Natural killer cell treated with Interleukin-12 subunit alpha and Interleukin-12 subunit beta and Interleukin-15 and Interleukin-18, amount 100 ng/mL, for 72 hours (primary cell): Measurements from ENCODE around the gene ZNF341. TPM values are rescaled to one million over a fixed set of nuclear protein-coding genes. Genes with fewer than 3 reads are reported as not detected.
"Not testable (repeated sequence)": the region's sequence is repeated elsewhere in the genome, so short reads cannot be mapped to it uniquely, and the experiment has no call there.

ENCODE experiments used
- ATAC-seq, 2 donors: fragments of 150-1000 bp; cut with Tn5 transposase in 1 of 2; sonication (Bioruptor Pico), chemical (Tn5 transposase) in 1 of 2; 2 replicates each; pipeline ENCODE4 v1.10.0; 2021
- DNase-seq: peaks from one replicate; pipeline ENCODE4 v3.0.0; 2022; ENCODE audit warnings: low spot score
- H3K27ac Mint-ChIP-seq, 2 donors: 1 replicate in 1 of 2; 2 replicates in 1 of 2; pipeline ENCODE4 v1.8.0; 2022; ENCODE audit warnings: mixed read lengths in 2 of 2, mild to moderate bottlenecking in 1 of 2, moderate library complexity in 1 of 2
- H3K27me3 Mint-ChIP-seq, 2 donors: 1 replicate in 1 of 2; 2 replicates in 1 of 2; pipeline ENCODE4 v1.8.0; 2022; ENCODE audit warnings: mixed read lengths in 2 of 2
- H3K36me3 Mint-ChIP-seq: one replicate; pipeline ENCODE4 v1.8.0; 2022; ENCODE audit warnings: mixed read lengths
- H3K4me1 Mint-ChIP-seq, 2 donors: 1 replicate in 1 of 2; 2 replicates in 1 of 2; pipeline ENCODE4 v1.8.0; 2022; ENCODE audit warnings: low read depth in 2 of 2, mixed read lengths in 2 of 2, mild to moderate bottlenecking in 1 of 2
- H3K4me3 Mint-ChIP-seq: one replicate; pipeline ENCODE4 v1.8.0; 2022; ENCODE audit warnings: mixed read lengths
- H3K9me3 Mint-ChIP-seq: 2 replicates; pipeline ENCODE4 v1.8.0; 2022; ENCODE audit warnings: mixed read lengths
- total RNA-seq, 2 donors: library from RNA; stranded (reverse); gene quantifications; one replicate each; pipeline ENCODE4 v1.2.3, GENCODE V29; 2022

The ZNF341 gene
- total RNA-seq, 2 donors from 2014 or later = 4.6 to 8.9 TPM

GRCh38 chr20:33791959-33792597 lies 60.3 kb downstream of the ZNF341 start:
- DNase-seq (no peak), ATAC-seq (peak; percentile 57 to 59)
- Mint-ChIP-seq H3K4me3 (no peak overlapping the region), H3K4me1 (peaks cover 4 to 15% of the 10 kb centered on the region in 2 donors), H3K36me3 (no peaks in the 10 kb centered on the region), H3K27ac (no peak overlapping the region), H3K27me3 (no peaks in the 10 kb centered on the region), H3K9me3 (no peaks in the 10 kb centered on the region)

DNA sequence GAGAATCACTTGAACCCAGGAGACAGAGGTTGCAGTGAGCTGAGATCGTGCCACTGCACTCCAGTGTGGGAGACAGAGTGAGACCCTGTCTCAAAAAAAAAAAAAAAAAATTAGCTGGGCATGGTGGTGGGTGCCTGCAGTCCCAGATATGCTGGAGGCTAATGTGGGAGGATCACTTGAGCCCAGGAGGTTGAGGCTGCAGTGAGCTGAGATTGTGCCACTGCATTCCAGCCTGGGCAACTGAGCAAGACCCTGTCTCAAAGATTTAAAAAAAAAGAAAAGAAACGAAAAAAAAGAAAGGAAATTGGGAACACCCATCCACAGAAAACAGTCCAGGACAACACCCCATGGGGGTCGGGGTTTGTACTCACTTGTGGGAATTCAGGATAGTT lies 60.8 kb downstream of the ZNF341 start:
- DNase-seq, ATAC-seq, H3K36me3 Mint-ChIP-seq, H3K27ac Mint-ChIP-seq, H3K9me3 Mint-ChIP-seq, H3K4me3 Mint-ChIP-seq, H3K27me3 Mint-ChIP-seq: not testable (repeated sequence)
- H3K4me1 Mint-ChIP-seq = peaks cover 0 to 12% of the 10 kb centered on the region in 2 donors

DNA sequence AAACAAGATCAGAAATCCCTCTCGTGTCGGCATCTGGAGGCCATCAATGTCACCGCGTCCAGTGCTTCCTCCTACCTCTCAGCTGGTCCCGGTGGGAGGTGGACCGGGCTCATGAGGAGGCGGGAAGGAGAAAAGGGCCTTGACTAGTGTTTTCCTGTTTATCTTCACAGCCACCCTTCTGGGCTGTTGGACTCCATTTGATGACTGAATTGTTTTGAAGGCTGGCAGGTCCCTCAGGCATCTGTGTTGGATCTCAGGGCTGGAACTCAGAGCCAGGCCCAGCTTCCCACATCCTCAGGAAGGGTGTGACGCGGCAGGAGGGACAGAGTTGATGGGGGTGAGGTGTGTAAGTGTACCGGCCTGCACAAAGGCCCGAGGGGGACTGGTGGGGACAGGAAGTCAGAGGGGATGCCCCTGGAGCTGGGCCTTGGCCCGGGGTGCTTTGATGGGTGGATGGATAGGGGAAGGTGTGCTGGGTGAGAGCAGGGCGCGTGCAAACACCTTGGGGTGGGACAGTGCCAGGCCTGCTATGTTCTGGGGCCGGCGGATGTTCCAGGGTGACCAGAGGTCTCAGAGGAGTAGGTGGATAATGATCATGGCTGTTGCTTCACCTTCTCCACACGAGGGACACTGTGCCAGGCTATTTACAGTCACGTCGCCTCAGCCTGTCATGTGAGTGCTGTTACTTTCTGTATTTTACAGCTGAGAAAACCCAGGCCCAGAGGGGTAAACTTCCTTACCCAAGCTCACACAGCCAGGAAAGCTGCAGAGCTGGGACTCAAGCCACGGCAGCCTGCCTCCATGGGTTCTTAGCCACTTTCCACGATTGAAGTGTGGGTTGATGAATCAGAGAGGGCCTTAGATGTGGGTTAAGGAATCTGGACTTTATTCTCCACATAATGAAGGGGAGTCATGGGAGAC lies 61.5 kb downstream of the ZNF341 start:
- ATAC-seq = no peak
- Mint-ChIP-seq H3K4me1 (peaks cover 0 to 9% of the 10 kb centered on the region in 2 donors), H3K9me3 (no peaks in the 10 kb centered on the region), H3K27me3 (no peaks in the 10 kb centered on the region), H3K27ac (no peak overlapping the region), H3K4me3 (no peak overlapping the region), H3K36me3 (no peaks in the 10 kb centered on the region)
- no peak for DNase-seq

DNA sequence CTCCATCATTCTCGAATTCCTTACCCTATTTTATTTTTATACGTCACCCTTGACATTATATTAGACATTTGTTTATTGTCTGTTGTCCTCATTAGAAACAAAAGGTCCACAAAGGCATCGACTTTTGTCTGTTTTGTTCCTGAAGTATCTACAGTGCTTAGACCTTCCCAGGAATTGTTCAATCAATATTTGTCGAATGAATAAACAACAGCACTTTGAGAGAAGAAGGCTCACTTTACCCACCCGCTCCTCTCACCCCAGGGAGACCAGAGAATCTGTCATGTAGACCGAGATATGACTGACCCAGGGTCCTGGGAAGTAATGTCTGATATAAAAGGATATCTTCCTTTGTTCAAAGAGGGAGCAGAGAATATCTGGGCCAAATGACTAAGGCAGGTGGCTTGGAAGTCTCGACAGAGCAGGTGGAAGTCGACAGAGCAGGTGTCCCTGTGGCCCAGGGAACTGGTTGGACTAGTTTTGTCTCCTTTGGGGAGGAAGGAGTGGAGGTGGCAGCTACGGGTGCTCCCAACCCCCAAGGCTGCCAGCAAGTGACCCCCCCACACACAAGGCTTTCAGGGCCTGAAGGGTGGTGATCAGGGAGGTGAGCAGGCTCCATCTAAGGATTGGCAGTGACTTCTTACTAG lies 64.6 kb downstream of the ZNF341 start:
- DNase-seq = no peak
- Mint-ChIP-seq H3K36me3 (no peaks in the 10 kb centered on the region), H3K4me3 (no peak overlapping the region), H3K4me1 (peaks cover 0 to 7% of the 10 kb centered on the region in 2 donors), H3K27ac (no peak overlapping the region), H3K9me3 (no peaks in the 10 kb centered on the region), H3K27me3 (no peaks in the 10 kb centered on the region)
- no peak for ATAC-seq

DNA sequence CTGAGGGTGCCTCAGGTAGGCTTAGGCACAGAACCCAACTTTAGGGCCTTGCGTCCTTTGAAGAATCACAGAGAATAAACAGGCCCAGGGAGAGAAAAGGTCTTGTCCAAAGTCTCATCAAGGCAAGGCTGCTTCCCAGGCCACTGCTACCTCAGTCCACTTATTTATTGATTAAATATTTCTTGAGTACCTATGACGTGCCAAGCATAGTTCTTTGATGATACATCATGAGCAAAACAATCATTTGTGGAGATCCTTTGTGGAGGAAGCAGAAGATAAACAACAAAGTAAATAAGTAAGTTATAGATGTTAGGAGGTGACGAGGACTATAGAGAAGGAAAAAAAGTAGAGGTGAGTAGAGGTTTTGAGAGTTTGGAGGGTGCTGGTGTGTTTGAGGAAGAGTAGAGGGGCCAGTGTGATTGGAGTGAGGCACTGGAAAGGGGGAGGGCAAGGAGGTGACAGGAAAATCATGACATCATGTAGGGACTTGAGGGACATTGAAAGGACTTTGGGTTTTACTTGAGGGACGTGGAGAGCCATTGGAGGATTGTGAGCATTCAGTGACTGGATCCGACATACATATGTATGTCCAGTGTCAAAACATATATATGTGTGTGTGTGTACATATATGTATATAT lies 65.2 kb downstream of the ZNF341 start:
- Mint-ChIP-seq H3K27me3 (no peaks in the 10 kb centered on the region), H3K27ac (no peak overlapping the region), H3K4me1 (peaks cover 0 to 7% of the 10 kb centered on the region in 2 donors), H3K4me3 (no peak overlapping the region), H3K36me3 (no peaks in the 10 kb centered on the region), H3K9me3 (no peaks in the 10 kb centered on the region)
- ATAC-seq = no peak
- DNase-seq = no peak

DNA sequence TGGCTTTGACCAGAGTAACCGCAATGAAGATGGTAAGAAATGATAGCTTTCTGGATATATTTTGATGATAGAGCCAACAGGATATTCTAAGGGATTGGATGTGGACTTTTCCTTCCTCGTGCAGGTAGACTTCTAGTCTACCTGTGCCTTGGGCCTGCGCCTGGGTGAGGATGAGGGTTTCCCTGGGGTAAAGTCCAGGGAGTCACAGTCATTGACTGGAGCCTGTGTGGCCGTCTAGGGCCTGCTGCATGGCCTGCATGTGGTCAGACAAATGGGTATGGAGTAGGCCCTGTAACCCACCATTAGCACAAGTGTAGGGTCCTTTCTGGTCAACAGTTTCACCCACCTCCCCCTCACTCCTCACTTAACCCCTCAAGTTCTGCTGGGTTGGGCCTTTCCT lies 66.6 kb downstream of the ZNF341 start:
- Mint-ChIP-seq H3K4me1 (peaks cover 0 to 2% of the 10 kb centered on the region in 2 donors), H3K27ac (no peak overlapping the region), H3K27me3 (no peaks in the 10 kb centered on the region), H3K9me3 (no peaks in the 10 kb centered on the region), H3K36me3 (no peaks in the 10 kb centered on the region), H3K4me3 (no peak overlapping the region)
- ATAC-seq (peak in 1 of 2 donors; percentile 24), DNase-seq (no peak)

DNA sequence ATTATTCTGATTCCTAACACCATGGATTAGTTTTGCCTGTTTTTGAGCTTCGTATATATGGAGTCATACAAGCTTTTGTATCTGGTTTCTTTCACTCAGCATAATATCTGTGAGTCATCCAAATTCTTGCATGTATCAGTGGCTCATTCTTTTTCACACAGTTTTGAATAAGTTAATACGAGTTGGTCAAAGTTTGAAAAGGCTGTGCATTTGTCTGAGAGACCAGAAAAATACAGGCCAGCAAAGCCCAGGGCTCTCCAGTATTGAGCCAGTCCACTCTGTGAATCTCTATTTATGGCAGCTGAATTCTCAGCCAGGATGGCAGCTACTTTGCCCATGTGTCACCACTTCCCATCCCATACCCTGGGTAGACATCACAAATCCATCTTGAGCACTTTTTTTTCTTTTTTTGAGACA lies 72.1 kb downstream of the ZNF341 start:
- H3K9me3 Mint-ChIP-seq = no peaks in the 10 kb centered on the region
- DNase-seq (no peak), ATAC-seq (no peak)
- H3K27ac Mint-ChIP-seq = no peak overlapping the region
- H3K4me3 Mint-ChIP-seq = no peak overlapping the region
- H3K4me1 Mint-ChIP-seq = no peaks in the 10 kb centered on the region
- peaks cover 0 to 5% of the 10 kb centered on the region in 2 donors for H3K27me3 Mint-ChIP-seq
- H3K36me3 Mint-ChIP-seq = no peaks in the 10 kb centered on the region

GRCh38 chr20:33808388-33808787 lies 76.6 kb downstream of the ZNF341 start:
- ATAC-seq (no peak), DNase-seq (no peak)
- H3K27ac Mint-ChIP-seq = no peak overlapping the region
- H3K4me1 Mint-ChIP-seq = peaks cover 16 to 18% of the 10 kb centered on the region in 2 donors
- H3K36me3 Mint-ChIP-seq = peaks cover 8% of the 10 kb centered on the region
- peaks cover 0 to 5% of the 10 kb centered on the region in 2 donors for H3K27me3 Mint-ChIP-seq
- H3K9me3 Mint-ChIP-seq = no peaks in the 10 kb centered on the region
- H3K4me3 Mint-ChIP-seq = no peak overlapping the region

DNA sequence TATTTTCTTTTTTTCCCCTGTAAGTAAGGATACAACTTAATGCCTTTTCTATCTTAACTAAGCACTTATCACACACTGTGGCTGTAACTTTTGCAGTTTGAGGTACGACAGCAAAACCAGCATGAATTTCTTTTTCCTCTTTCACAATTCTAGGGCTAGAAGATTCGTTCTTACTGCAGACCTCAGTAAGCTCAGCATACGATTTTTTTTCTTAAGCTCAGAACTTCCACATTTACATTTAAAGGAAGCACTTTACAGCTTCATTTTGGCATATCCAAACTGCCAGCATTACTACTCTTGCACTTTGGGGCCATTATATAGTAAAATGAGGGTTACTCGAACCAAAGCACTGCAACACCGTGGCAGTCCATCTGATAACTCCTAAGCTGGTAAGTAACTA lies 78.5 kb downstream of the ZNF341 start:
- ATAC-seq (no peak), DNase-seq (no peak)
- no peak overlapping the region for H3K4me3 Mint-ChIP-seq
- peaks cover 0 to 5% of the 10 kb centered on the region in 2 donors for H3K27me3 Mint-ChIP-seq
- no peaks in the 10 kb centered on the region for H3K9me3 Mint-ChIP-seq
- peaks cover 33 to 34% of the 10 kb centered on the region in 2 donors for H3K4me1 Mint-ChIP-seq
- H3K36me3 Mint-ChIP-seq = peaks cover 13% of the 10 kb centered on the region
- H3K27ac Mint-ChIP-seq = no peak overlapping the region

DNA sequence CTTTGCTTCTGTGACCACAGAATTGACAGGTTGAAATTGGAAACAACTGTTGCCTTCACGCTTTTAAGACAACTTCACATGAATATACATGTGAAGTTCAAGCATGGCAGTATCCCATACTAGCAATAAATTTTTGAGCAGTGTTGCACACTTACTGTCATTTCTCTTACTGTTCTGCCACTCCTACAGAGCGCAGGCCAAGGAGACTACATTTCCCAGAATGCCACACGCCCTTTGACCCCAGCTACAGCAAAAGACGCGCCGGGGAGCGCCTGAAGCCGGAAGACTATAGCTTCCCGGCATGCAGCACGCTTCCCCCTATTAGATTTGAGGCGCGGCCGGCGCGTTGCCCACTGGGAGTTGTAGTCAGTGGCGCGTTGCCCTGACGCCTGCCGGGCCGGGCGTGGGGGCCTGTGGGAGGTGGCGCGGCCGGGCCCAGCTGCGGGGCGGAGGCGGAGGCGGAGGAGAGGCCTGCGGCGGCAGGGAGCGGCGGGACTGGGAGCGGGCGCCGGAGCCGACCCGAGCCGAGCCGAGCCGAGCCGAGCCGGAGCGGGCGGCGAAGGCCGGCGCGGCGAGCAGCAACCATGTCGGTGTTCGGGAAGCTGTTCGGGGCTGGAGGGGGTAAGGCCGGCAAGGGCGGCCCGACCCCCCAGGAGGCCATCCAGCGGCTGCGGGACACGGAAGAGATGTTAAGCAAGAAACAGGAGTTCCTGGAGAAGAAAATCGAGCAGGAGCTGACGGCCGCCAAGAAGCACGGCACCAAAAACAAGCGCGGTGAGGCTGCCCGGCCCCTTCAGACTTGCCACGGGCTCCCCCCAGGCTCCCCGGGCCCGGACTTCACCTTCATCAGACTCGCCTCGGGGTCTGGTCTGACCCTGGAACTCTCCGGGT lies 79.3 kb downstream of the ZNF341 start, which contains the start of gene CHMP4B:
Gene CHMP4B (plus strand): TSS at position 464 of the 891 bp plus-strand sequence. CDS start 121 bp downstream, at position 585.
- peaks cover 15% of the 10 kb centered on the region for H3K36me3 Mint-ChIP-seq
- H3K4me1 Mint-ChIP-seq = peaks cover 36% of the 10 kb centered on the region in 2 donors
- ATAC-seq = peak; percentile 100
- peaks cover 0 to 5% of the 10 kb centered on the region in 2 donors for H3K27me3 Mint-ChIP-seq
- peak within 1 kb of the TSS; percentile 96 to 99 for H3K27ac Mint-ChIP-seq
- H3K4me3 Mint-ChIP-seq = peak within 1 kb of the TSS; percentile 90
- DNase-seq = peak; percentile 98
- no peaks in the 10 kb centered on the region for H3K9me3 Mint-ChIP-seq

GRCh38 chr20:33811776-33812151 lies 80.0 kb downstream of the ZNF341 start:
- Mint-ChIP-seq H3K9me3 (no peaks in the 10 kb centered on the region), H3K27me3 (no peaks in the 10 kb centered on the region), H3K4me1 (peaks cover 36% of the 10 kb centered on the region in 2 donors), H3K4me3 (peak overlapping the region; percentile 90), H3K36me3 (peaks cover 15% of the 10 kb centered on the region), H3K27ac (peak overlapping the region; percentile 96 to 99)
- no peak for DNase-seq
- ATAC-seq = no peak

GRCh38 chr20:33812152-33812849 lies 80.5 kb downstream of the ZNF341 start:
- peaks cover 15% of the 10 kb centered on the region for H3K36me3 Mint-ChIP-seq

More at GRCh38 chr20:33812152-33812849, 80.5 kb downstream of the ZNF341 start:
- Mint-ChIP-seq H3K4me3 (peak overlapping the region; percentile 90), H3K27ac (peak overlapping the region; percentile 96 to 99), H3K9me3 (no peaks in the 10 kb centered on the region), H3K4me1 (peaks cover 39 to 41% of the 10 kb centered on the region in 2 donors), H3K27me3 (no peaks in the 10 kb centered on the region)
- DNase-seq (peak; percentile 78), ATAC-seq (peak; percentile 17 to 52)
